Measurements from ENCODE around the gene CDH20. TPM values are rescaled to one million over a fixed set of nuclear protein-coding genes. Genes with fewer than 3 reads are reported as not detected.
"Not testable (repeated sequence)": the region's sequence is repeated elsewhere in the genome, so short reads cannot be mapped to it uniquely, and the experiment has no call there.

Gene CDH20
- polyA plus RNA-seq, 1 donor (not counting 4 experiments of a cell fraction or from before 2014, with no cell fraction given): not detected

DNA sequence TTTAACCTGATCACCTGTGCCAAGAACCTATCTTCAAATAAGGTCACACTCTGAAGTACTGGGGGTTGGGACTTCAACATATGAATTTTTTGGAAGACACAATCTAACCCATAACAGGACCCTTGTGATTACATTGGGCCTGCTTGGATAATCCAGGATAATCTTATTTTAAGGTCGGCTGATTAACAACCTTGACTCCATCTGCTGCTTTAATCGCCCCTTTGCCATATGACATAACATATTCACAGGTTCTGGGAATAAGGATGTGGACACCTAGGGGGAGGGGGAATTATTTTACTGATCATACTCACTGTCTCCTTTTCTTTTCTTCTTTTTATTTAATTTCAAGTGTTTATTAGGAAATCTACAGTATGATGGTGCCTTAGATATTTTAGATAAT is 34.8 kb downstream of the CDH20 start:
- H3K9me1 ChIP-seq (ENCODE audit: control insufficient read depth, extremely low read depth, insufficient read depth, low read length): no peaks in the 10 kb centered on the region
- H3K27ac ChIP-seq (ENCODE audit: control insufficient read depth, insufficient read depth, low read length): no peak overlapping the region
- H3K4me3 ChIP-seq (ENCODE audit: control insufficient read depth in 2 of 3, extremely low read depth in 1 of 3, insufficient read depth in 2 of 3, low read depth in 1 of 3, low read length in 3 of 3): no peak overlapping the region
- H3K4me2 ChIP-seq (ENCODE audit: control insufficient read depth, extremely low read depth, insufficient read depth, low read depth, low read length): no peak overlapping the region
- FAIRE-seq: no peak
- no peaks in the 10 kb centered on the region for H3K79me2 ChIP-seq (ENCODE audit: control insufficient read depth, insufficient read depth, low read length)
- dilution Hi-C loops (cut with MboI; ENCODE audit: extremely low pct_ligation_motif_present, low sequenced_read_pairs): no loop called here
- no peaks in the 10 kb centered on the region for H3K27me3 ChIP-seq (ENCODE audit: control insufficient read depth, extremely low read depth, insufficient read depth, low read length)
- no peak for DNase-seq (ENCODE audit: low read depth, low spot score)
- no peaks in the 10 kb centered on the region for H4K20me1 ChIP-seq (ENCODE audit: control insufficient read depth, extremely low read depth, insufficient read depth, low read length)
- H3K36me3 ChIP-seq (ENCODE audit: control insufficient read depth in 2 of 2, extremely low read depth in 1 of 2, insufficient read depth in 2 of 2, low read length in 2 of 2): no peaks in the 10 kb centered on the region
- H3K4me1 ChIP-seq (ENCODE audit: control insufficient read depth, extremely low read depth, insufficient read depth, low read length): no peaks in the 10 kb centered on the region
- no peak overlapping the region for H3K9ac ChIP-seq (ENCODE audit: control insufficient read depth, extremely low read depth, insufficient read depth, low read length)
- TF ChIP-seq, protein P1, sequence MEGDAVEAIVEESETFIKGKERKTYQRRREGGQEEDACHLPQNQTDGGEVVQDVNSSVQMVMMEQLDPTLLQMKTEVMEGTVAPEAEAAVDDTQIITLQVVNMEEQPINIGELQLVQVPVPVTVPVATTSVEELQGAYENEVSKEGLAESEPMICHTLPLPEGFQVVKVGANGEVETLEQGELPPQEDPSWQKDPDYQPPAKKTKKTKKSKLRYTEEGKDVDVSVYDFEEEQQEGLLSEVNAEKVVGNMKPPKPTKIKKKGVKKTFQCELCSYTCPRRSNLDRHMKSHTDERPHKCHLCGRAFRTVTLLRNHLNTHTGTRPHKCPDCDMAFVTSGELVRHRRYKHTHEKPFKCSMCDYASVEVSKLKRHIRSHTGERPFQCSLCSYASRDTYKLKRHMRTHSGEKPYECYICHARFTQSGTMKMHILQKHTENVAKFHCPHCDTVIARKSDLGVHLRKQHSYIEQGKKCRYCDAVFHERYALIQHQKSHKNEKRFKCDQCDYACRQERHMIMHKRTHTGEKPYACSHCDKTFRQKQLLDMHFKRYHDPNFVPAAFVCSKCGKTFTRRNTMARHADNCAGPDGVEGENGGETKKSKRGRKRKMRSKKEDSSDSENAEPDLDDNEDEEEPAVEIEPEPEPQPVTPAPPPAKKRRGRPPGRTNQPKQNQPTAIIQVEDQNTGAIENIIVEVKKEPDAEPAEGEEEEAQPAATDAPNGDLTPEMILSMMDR (optimal IDR thresholded peaks at IDR 0.05 in 1 of 3, IDR thresholded peaks at IDR 0.05 in 1 of 3, conservative IDR thresholded peaks at IDR 0.05 in 1 of 3; ENCODE audit: extremely low read depth in 1 of 3, insufficient read depth in 2 of 3, low read length in 3 of 3): no peak
- no peak for TF ChIP-seq EZH2 (IDR thresholded peaks at IDR 0.05; ENCODE audit: low read length)
- H2AFZ ChIP-seq (ENCODE audit: control insufficient read depth, low read length): no peak overlapping the region
- no peaks in the 10 kb centered on the region for H3K9me3 ChIP-seq (ENCODE audit: control insufficient read depth, low read depth, low read length)

DNA sequence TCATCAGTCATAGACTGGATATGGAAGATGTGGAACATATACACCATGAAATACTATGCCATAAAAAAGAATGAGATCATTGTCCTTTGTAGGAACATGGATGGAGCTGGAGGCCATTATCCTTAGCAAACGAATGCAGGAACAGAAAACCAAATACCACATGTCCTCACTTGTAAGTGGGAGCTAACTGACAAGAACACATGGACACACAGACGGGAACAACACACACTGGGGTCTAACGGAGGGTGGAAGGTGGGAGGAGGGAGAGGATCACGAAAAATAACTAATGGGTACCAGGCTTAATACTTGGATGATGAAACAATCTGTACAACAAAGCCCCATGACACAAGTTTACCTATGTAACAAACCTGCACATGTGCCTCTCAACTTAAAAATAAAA is 36.4 kb downstream of the CDH20 start:
- H3K9ac ChIP-seq (ENCODE audit: control insufficient read depth, extremely low read depth, insufficient read depth, low read length); H3K4me1 ChIP-seq (ENCODE audit: control insufficient read depth, extremely low read depth, insufficient read depth, low read length); H3K79me2 ChIP-seq (ENCODE audit: control insufficient read depth, insufficient read depth, low read length); FAIRE-seq; H3K27me3 ChIP-seq (ENCODE audit: control insufficient read depth, extremely low read depth, insufficient read depth, low read length); H3K36me3 ChIP-seq (ENCODE audit: control insufficient read depth in 2 of 2, extremely low read depth in 1 of 2, insufficient read depth in 2 of 2, low read length in 2 of 2); H4K20me1 ChIP-seq (ENCODE audit: control insufficient read depth, extremely low read depth, insufficient read depth, low read length); H3K9me3 ChIP-seq (ENCODE audit: control insufficient read depth, low read depth, low read length); H3K9me1 ChIP-seq (ENCODE audit: control insufficient read depth, extremely low read depth, insufficient read depth, low read length); H3K4me2 ChIP-seq (ENCODE audit: control insufficient read depth, extremely low read depth, insufficient read depth, low read depth, low read length); H2AFZ ChIP-seq (ENCODE audit: control insufficient read depth, low read length); dilution Hi-C loops (cut with MboI; ENCODE audit: extremely low pct_ligation_motif_present, low sequenced_read_pairs); H3K4me3 ChIP-seq (ENCODE audit: control insufficient read depth in 2 of 3, extremely low read depth in 1 of 3, insufficient read depth in 2 of 3, low read depth in 1 of 3, low read length in 3 of 3); H3K27ac ChIP-seq (ENCODE audit: control insufficient read depth, insufficient read depth, low read length); DNase-seq (ENCODE audit: low read depth, low spot score): not testable (repeated sequence)

DNA sequence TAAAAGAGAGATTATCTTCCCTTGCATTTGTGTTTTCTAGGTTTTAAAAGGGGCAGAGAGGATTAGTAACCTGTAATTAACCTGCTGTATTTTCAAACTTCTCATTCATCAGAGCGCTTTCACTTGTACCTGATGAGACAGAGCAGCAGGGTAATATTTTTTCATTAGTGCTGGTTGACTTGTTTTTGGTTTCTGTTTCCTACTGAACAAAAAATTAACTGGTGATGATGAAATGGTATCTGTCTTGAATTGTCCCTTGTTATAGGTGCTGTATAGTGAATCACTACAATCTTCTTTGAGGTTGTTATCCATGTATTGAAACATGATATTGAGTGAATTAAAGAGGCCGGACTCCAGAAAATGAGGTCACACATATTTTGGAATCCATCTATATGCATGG is 37.9 kb downstream of the CDH20 start:
- Histone ChIP-seq H3K27ac (ENCODE audit: control insufficient read depth, insufficient read depth, low read length) (no peak overlapping the region), H3K4me2 (ENCODE audit: control insufficient read depth, extremely low read depth, insufficient read depth, low read depth, low read length) (no peak overlapping the region), H3K36me3 (ENCODE audit: control insufficient read depth in 2 of 2, extremely low read depth in 1 of 2, insufficient read depth in 2 of 2, low read length in 2 of 2) (no peaks in the 10 kb centered on the region), H4K20me1 (ENCODE audit: control insufficient read depth, extremely low read depth, insufficient read depth, low read length) (no peaks in the 10 kb centered on the region), H3K4me3 (ENCODE audit: control insufficient read depth in 2 of 3, extremely low read depth in 1 of 3, insufficient read depth in 2 of 3, low read depth in 1 of 3, low read length in 3 of 3) (no peak overlapping the region), H3K9me1 (ENCODE audit: control insufficient read depth, extremely low read depth, insufficient read depth, low read length) (no peaks in the 10 kb centered on the region), H3K9ac (ENCODE audit: control insufficient read depth, extremely low read depth, insufficient read depth, low read length) (no peak overlapping the region), H3K9me3 (ENCODE audit: control insufficient read depth, low read depth, low read length) (no peaks in the 10 kb centered on the region), H2AFZ (ENCODE audit: control insufficient read depth, low read length) (no peak overlapping the region), H3K4me1 (ENCODE audit: control insufficient read depth, extremely low read depth, insufficient read depth, low read length) (no peaks in the 10 kb centered on the region), H3K79me2 (ENCODE audit: control insufficient read depth, insufficient read depth, low read length) (no peaks in the 10 kb centered on the region), H3K27me3 (ENCODE audit: control insufficient read depth, extremely low read depth, insufficient read depth, low read length) (no peaks in the 10 kb centered on the region)
- no peak for TF ChIP-seq EZH2 (IDR thresholded peaks at IDR 0.05; ENCODE audit: low read length)
- TF ChIP-seq, protein P1 (optimal IDR thresholded peaks at IDR 0.05 in 1 of 3, IDR thresholded peaks at IDR 0.05 in 1 of 3, conservative IDR thresholded peaks at IDR 0.05 in 1 of 3; ENCODE audit: extremely low read depth in 1 of 3, insufficient read depth in 2 of 3, low read length in 3 of 3): no peak
- DNase-seq (ENCODE audit: low read depth, low spot score): no peak
- no peak for FAIRE-seq
- dilution Hi-C loops (cut with MboI; ENCODE audit: extremely low pct_ligation_motif_present, low sequenced_read_pairs): no loop called here
